MM.1S (cell line): ENCODE measurements around the gene CAPN10.

Experiments used
- DNase-seq: peaks from one replicate; pipeline ENCODE4 v3.0.0-alpha.2; 2015
- H2AFZ ChIP-seq: fragments of 300-600 bp; sonication (generic); 2 replicates; pipeline ENCODE4 v1.6.0; 2016; ENCODE audit warnings: antibody characterized with exemption, low read length
- H3F3A ChIP-seq: fragments of 300-600 bp; sonication (generic); 2 replicates; pipeline ENCODE4 v1.6.1; 2016; ENCODE audit warnings: mild to moderate bottlenecking, antibody characterized with exemption, low read length, moderate library complexity, mixed read lengths; ENCODE audit not compliant: insufficient read depth
- H3K27ac ChIP-seq: fragments of 300-600 bp; sonication (generic); 2 replicates; pipeline ENCODE4 v1.5.1; 2016; ENCODE audit warnings: mild to moderate bottlenecking, low read length
- H3K27me3 ChIP-seq: fragments of 300-600 bp; sonication (generic); replicated peaks from 2 replicates; pipeline ENCODE4 v1.6.0; 2016; ENCODE audit warnings: low read length; ENCODE audit not compliant: insufficient read depth
- H3K36me3 ChIP-seq: fragments of 300-600 bp; sonication (generic); replicated peaks from 2 replicates; pipeline ENCODE4 v1.6.1; 2016; ENCODE audit warnings: mild to moderate bottlenecking, low read length, mixed read lengths; ENCODE audit not compliant: insufficient read depth
- H3K4me1 ChIP-seq: fragments of 300-600 bp; sonication (generic); 2 replicates; pipeline ENCODE4 v1.6.1; 2016; ENCODE audit warnings: low read length, mixed read lengths
- H3K4me2 ChIP-seq: fragments of 300-600 bp; sonication (generic); 2 replicates; pipeline ENCODE4 v1.6.0; 2016; ENCODE audit warnings: low read depth, low read length
- H3K4me3 ChIP-seq: fragments of 300-600 bp; sonication (generic); 2 replicates; pipeline ENCODE4 v1.5.1; 2016; ENCODE audit warnings: low read length, mixed read lengths
- H3K79me2 ChIP-seq: fragments of 300-600 bp; sonication (generic); 2 replicates; pipeline ENCODE4 v1.6.1; 2016; ENCODE audit warnings: mixed run types, low read length, mixed read lengths
- H3K9ac ChIP-seq: fragments of 300-600 bp; sonication (generic); 2 replicates; pipeline ENCODE4 v1.6.1; 2016; ENCODE audit warnings: low read length, mixed read lengths
- H3K9me2 ChIP-seq: fragments of 300-600 bp; sonication (generic); replicated peaks from 2 replicates; pipeline ENCODE4 v1.6.1; 2016; ENCODE audit warnings: mild to moderate bottlenecking, low read length, mixed read lengths; ENCODE audit not compliant: insufficient read depth
- H3K9me3 ChIP-seq: fragments of 300-600 bp; sonication (generic); replicated peaks from 2 replicates; pipeline ENCODE4 v1.6.1; 2016; ENCODE audit warnings: mild to moderate bottlenecking, low read length, mixed read lengths; ENCODE audit not compliant: insufficient read depth
- H4K20me1 ChIP-seq: fragments of 300-600 bp; sonication (generic); 2 replicates; pipeline ENCODE4 v1.6.1; 2016; ENCODE audit warnings: mild to moderate bottlenecking, low read length, moderate library complexity, mixed read lengths; ENCODE audit not compliant: insufficient read depth
- CTCF ChIP-seq: fragments of 300-600 bp; sonication (generic); IDR thresholded peaks from 2 replicates; pipeline ENCODE4 v1.5.1; 2016; ENCODE audit warnings: antibody characterized with exemption, low read length, mixed read lengths
- EZH2 ChIP-seq: fragments of 300-600 bp; sonication (generic); optimal IDR thresholded peaks from 2 replicates; pipeline ENCODE3; 2017; ENCODE audit warnings: low read depth, mild to moderate bottlenecking, antibody characterized with exemption, low read length, mixed read lengths
- EZH2phosphoT487 ChIP-seq: fragments of 300-600 bp; sonication (generic); IDR thresholded peaks from 2 replicates; pipeline ENCODE4 v1.6.1; 2018; ENCODE audit warnings: antibody characterized with exemption, low read length

Gene CAPN10

DNA sequence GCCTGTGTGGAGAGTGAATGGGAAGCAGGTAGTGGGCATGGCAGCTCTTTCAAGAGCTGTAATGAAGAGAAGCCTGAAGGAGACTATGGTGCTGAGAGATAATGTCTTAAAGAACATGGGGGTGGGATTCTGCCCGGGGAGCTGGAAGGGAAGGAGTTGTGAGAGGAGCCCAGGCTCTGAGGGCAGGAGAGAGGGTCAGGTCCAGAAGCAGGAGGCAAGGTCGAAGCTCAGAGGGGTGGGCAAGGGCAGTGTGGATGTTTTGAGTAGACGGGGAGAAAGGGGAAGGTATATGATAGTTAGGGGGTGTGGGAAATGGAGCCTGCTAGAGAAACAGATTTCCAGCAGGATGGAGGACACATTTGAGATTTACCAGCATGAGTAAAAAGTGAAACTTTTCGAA is 2.1 kb downstream of the CAPN10 start:
- Histone ChIP-seq H3K9me2 (no peaks in the 10 kb centered on the region), H2AFZ (no peak overlapping the region), H4K20me1 (no peaks in the 10 kb centered on the region), H3K4me3 (no peak overlapping the region), H3K36me3 (no peaks in the 10 kb centered on the region; the same call in 1 of the 2 replicates), H3K9me3 (no peaks in the 10 kb centered on the region), H3K27ac (no peak overlapping the region), H3K4me2 (peak overlapping the region; percentile 91; the same call in 1 of the 2 replicates), H3F3A (peaks cover 32% of the 10 kb centered on the region), H3K9ac (no peak overlapping the region), H3K27me3 (no peaks in the 10 kb centered on the region), H3K4me1 (peaks cover 21% of the 10 kb centered on the region), H3K79me2 (peaks cover 80% of the 10 kb centered on the region)
- TF ChIP-seq EZH2phosphoT487 = no peak
- no peak for TF ChIP-seq EZH2
- no peak for TF ChIP-seq CTCF
- no peak for DNase-seq

DNA sequence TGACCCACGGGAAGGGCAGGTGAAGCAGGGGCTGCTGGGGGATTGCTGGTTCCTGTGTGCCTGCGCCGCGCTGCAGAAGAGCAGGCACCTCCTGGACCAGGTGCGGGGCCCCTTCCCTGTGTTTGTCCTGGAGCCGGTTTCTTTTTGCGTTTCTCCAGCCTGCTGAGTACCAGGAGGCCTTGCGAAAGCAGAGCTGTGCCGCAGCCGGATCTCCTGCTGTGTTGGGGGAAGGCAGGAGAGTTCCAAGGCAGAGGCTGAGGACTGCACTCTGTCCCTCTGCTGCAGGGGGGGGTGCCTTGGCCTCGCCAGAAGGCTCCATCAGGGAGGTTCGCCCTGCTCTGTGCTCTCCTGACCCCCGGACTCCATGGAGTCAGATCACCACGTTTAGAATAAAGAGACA is 2.8 kb downstream of the CAPN10 start:
- H4K20me1 ChIP-seq = no peaks in the 10 kb centered on the region
- H3K79me2 ChIP-seq = peaks cover 81% of the 10 kb centered on the region
- H3K4me3 ChIP-seq = no peak overlapping the region
- no peak overlapping the region for H3K4me2 ChIP-seq
- H2AFZ ChIP-seq = no peak overlapping the region
- no peaks in the 10 kb centered on the region; the same call in 1 of the 2 replicates for H3K36me3 ChIP-seq
- H3K27me3 ChIP-seq = no peaks in the 10 kb centered on the region
- H3K27ac ChIP-seq = no peak overlapping the region
- no peak for TF ChIP-seq EZH2
- no peak for TF ChIP-seq EZH2phosphoT487
- TF ChIP-seq CTCF = no peak
- no peak for DNase-seq
- H3K9me3 ChIP-seq = no peaks in the 10 kb centered on the region
- H3K9ac ChIP-seq = no peak overlapping the region
- peaks cover 25% of the 10 kb centered on the region for H3F3A ChIP-seq
- H3K9me2 ChIP-seq = no peaks in the 10 kb centered on the region
- peaks cover 14% of the 10 kb centered on the region for H3K4me1 ChIP-seq

DNA sequence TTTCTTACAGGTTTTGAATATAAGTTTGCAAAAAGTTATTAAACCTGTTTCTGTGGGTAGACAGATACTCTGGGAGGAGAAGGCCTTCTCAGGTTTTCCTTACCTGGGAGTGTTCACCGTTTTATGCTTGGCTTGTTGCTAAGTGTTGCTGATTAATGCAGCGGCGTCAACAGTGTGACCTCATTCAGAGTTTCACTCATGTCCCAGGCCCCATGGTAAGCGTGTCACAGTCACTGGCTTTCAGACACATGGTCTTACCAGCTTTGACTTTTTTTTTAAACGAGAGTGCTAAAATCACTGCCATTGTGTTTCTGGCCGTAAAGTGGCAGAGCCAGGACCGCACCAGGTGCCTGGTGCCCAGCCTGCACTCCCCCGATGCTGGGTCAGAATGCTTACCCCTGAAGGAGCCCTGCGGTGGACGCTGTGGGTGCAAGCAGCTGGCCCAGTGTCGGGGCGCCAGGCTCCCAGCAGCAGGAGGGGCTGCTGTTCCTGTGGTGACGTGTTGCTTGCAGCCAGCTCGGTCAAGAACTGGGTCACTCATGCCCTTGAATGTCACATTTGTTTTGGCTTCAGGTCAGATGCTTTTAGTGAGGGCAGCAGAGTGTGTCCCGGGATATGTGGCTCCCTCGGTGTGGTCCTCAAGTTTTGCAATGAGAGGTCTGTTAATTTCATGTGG is 3.5 kb downstream of the CAPN10 start:
- Histone ChIP-seq H3K27me3 (no peaks in the 10 kb centered on the region), H3K4me3 (no peak overlapping the region), H3K4me1 (peaks cover 11% of the 10 kb centered on the region), H3K9me2 (no peaks in the 10 kb centered on the region), H3K9ac (no peak overlapping the region), H3K9me3 (no peaks in the 10 kb centered on the region), H4K20me1 (no peaks in the 10 kb centered on the region), H2AFZ (no peak overlapping the region), H3K36me3 (no peaks in the 10 kb centered on the region; the same call in 1 of the 2 replicates), H3F3A (peaks cover 21% of the 10 kb centered on the region), H3K4me2 (no peak overlapping the region), H3K27ac (no peak overlapping the region), H3K79me2 (peaks cover 81% of the 10 kb centered on the region)
- DNase-seq = no peak
- TF ChIP-seq EZH2 = no peak
- no peak for TF ChIP-seq EZH2phosphoT487
- TF ChIP-seq CTCF = no peak
